ENCODE measurements around the gene STX7. TPM values are rescaled to one million over a fixed set of nuclear protein-coding genes. Genes with fewer than 3 reads are reported as not detected.

STX7 gene
- polyA plus RNA-seq, 3 donors: 49.7 to 85.1 (median 81.7) TPM

DNA sequence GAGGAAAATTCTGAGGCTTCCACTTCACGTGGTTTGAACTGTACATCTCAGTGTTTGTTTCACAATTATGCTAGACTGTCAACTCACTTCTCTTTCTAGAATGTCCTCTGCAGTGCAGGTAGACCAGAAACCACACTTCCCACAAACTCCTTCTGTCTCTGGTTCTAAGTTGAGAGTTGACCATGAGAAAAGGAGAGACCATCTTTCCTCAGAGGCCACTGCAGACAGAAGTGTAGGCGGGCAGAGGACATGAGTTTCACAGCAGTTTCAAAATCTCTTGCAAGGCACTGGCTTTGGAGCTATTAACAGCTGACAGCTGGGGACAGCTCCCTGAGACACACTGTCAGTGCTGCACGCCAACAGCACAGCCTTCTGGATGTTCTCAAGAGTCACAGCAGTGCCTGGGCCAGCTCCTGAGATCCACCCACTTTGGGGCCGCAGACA, 56.2 kb downstream of the STX7 start:
- peaks cover 77 to 79% of the 10 kb centered on the region in 2 donors for H3K36me3 Mint-ChIP-seq
- H3K4me3 ChIP-seq (replicated peaks in 1 of 3; ENCODE audit: low read depth in 2 of 3, low read length in 3 of 3): no peak overlapping the region
- no peak overlapping the region for H2AFZ ChIP-seq (ENCODE audit: insufficient read depth, low read depth, low read length, poor library complexity, severe bottlenecking)
- H3K9me3 Mint-ChIP-seq: no peaks in the 10 kb centered on the region
- H3K4me3 Mint-ChIP-seq: no peak overlapping the region
- WGBS (ENCODE audit: insufficient coverage): 38% methylated on average over 2 of the region's 4 CpGs
- TF ChIP-seq CTCF (IDR thresholded peaks at IDR 0.05): no peak
- H3K4me1 Mint-ChIP-seq: peaks cover 7% of the 10 kb centered on the region
- H3K79me2 ChIP-seq (ENCODE audit: insufficient read depth, low read length): no peaks in the 10 kb centered on the region
- no peak overlapping the region for H3K9ac ChIP-seq (ENCODE audit: insufficient read depth, low read length, poor library complexity, severe bottlenecking)
- no peak for DNase-seq
- H3K36me3 ChIP-seq (replicated peaks in 1 of 2; ENCODE audit: control insufficient read depth in 1 of 2, insufficient read depth in 2 of 2, low read length in 2 of 2): peaks cover 80 to 100% of the 10 kb centered on the region in 2 donors
- peaks cover 72% of the 10 kb centered on the region for H4K20me1 ChIP-seq (ENCODE audit: insufficient read depth, low read length)
- no peak overlapping the region for H3K4me2 ChIP-seq (replicated peaks; ENCODE audit: extremely low read depth, low read length, poor library complexity, severe bottlenecking)
- H3K9me3 ChIP-seq (replicated peaks in 1 of 2; ENCODE audit: control insufficient read depth in 1 of 2, insufficient read depth in 1 of 2, low read length in 2 of 2): no peaks in the 10 kb centered on the region
- H3K27ac Mint-ChIP-seq: peak overlapping the region in 2 of 7 donors; percentile 48 to 69
- H3K4me1 ChIP-seq (ENCODE audit: control insufficient read depth in 1 of 2, insufficient read depth in 2 of 2, low read length in 2 of 2): peaks cover 0 to 5% of the 10 kb centered on the region in 2 donors
- no peaks in the 10 kb centered on the region for H3K27me3 ChIP-seq (ENCODE audit: control insufficient read depth in 2 of 2, insufficient read depth in 2 of 2, low read length in 2 of 2)
- intact Hi-C loops (cut with micrococcal nuclease): no loop called here
- H3K27ac ChIP-seq (ENCODE audit: low read depth in 1 of 2, low read length in 2 of 2): peak overlapping the region in 1 of 2 donors; percentile 57
- no peaks in the 10 kb centered on the region for H3K27me3 Mint-ChIP-seq (ENCODE audit: low read depth in 3 of 3)

- H3K4me3 Mint-ChIP-seq: no peak overlapping the region
- Histone ChIP-seq H2AFZ (ENCODE audit: insufficient read depth, low read depth, low read length, poor library complexity, severe bottlenecking) (no peak overlapping the region), H3K36me3 (replicated peaks in 1 of 2; ENCODE audit: control insufficient read depth in 1 of 2, insufficient read depth in 2 of 2, low read length in 2 of 2) (peaks cover 16 to 39% of the 10 kb centered on the region in 2 donors), H3K4me2 (replicated peaks; ENCODE audit: extremely low read depth, low read length, poor library complexity, severe bottlenecking) (no peak overlapping the region), H3K4me1 (ENCODE audit: control insufficient read depth in 1 of 2, insufficient read depth in 2 of 2, low read length in 2 of 2) (no peaks in the 10 kb centered on the region), H3K9ac (ENCODE audit: insufficient read depth, low read length, poor library complexity, severe bottlenecking) (no peak overlapping the region), H3K79me2 (ENCODE audit: insufficient read depth, low read length) (no peaks in the 10 kb centered on the region), H3K27me3 (ENCODE audit: control insufficient read depth in 2 of 2, insufficient read depth in 2 of 2, low read length in 2 of 2) (no peaks in the 10 kb centered on the region), H3K4me3 (replicated peaks in 1 of 3; ENCODE audit: low read depth in 2 of 3, low read length in 3 of 3) (no peak overlapping the region), H3K9me3 (replicated peaks in 1 of 2; ENCODE audit: control insufficient read depth in 1 of 2, insufficient read depth in 1 of 2, low read length in 2 of 2) (peaks cover 7 to 14% of the 10 kb centered on the region in 2 donors), H3K27ac (ENCODE audit: low read depth in 1 of 2, low read length in 2 of 2) (no peak overlapping the region), H4K20me1 (ENCODE audit: insufficient read depth, low read length) (peaks cover 6% of the 10 kb centered on the region)
- 97% methylated on average over 3 of the region's 5 CpGs for WGBS (ENCODE audit: insufficient coverage)
- no peak for TF ChIP-seq CTCF (IDR thresholded peaks at IDR 0.05)
- DNase-seq: no peak
- peaks cover 27 to 33% of the 10 kb centered on the region in 2 donors for H3K36me3 Mint-ChIP-seq
- H3K27me3 Mint-ChIP-seq (ENCODE audit: low read depth in 3 of 3): peaks cover 0 to 2% (median 0%) of the 10 kb centered on the region in 3 donors
- peaks cover 2% of the 10 kb centered on the region for H3K4me1 Mint-ChIP-seq
- intact Hi-C loops (cut with micrococcal nuclease): no loop called here
- no peak overlapping the region for H3K27ac Mint-ChIP-seq
- H3K9me3 Mint-ChIP-seq: peaks cover 2 to 16% (median 12%) of the 10 kb centered on the region in 7 donors
These were observed 66.1 kb downstream of the STX7 start for GRCh38 chr6:132446855-132447241.

Data from CD14-positive monocyte (primary cell).